Vagina (tissue), 2 donors: ENCODE results near the gene TTC22. TPM values are rescaled to one million over a fixed set of nuclear protein-coding genes. Genes with fewer than 3 reads are reported as not detected.
A peak's percentile ranks its signal among the peaks of the same experiment; 100 is the strongest.

Source experiments
- DNase-seq, 2 donors: peaks; one replicate each; pipeline ENCODE4 v3.0.0-alpha.2; 2017; ENCODE audit errors: extremely low spot score in 2 of 2
- H3K27ac ChIP-seq: fragments of 200-600 bp; sonication (generic); one replicate; pipeline ENCODE4 v1.5.1; 2019
- H3K27me3 ChIP-seq: fragments of 200-600 bp; sonication (generic); one replicate; pipeline ENCODE4 v1.5.1; 2019
- H3K36me3 ChIP-seq, 2 donors: fragments of 200-600 bp; sonication (generic); one replicate each; pipeline ENCODE4 v1.5.1; 2017 to 2019
- H3K4me1 ChIP-seq: fragments of 200-600 bp; sonication (generic); one replicate; pipeline ENCODE4 v1.5.1; 2019
- H3K4me3 ChIP-seq, 2 donors: fragments of 200-600 bp; sonication (generic); 1 replicate in 1 of 2; 2 replicates in 1 of 2; pipeline ENCODE4 v1.5.1; 2016 to 2019
- H3K9me3 ChIP-seq: fragments of 200-600 bp; sonication (generic); one replicate; pipeline ENCODE4 v1.5.1; 2019
- CTCF ChIP-seq, 3 experiments: fragments of 450-650 bp in 2 of 3; fragments of 200-600 bp in 1 of 3; sonication (generic) in 1 of 3; IDR thresholded peaks; one replicate each; pipeline ENCODE4 v1.5.1; 2017 to 2019; ENCODE audit warnings: antibody characterized with exemption in 3 of 3, mild to moderate bottlenecking in 2 of 3, moderate library complexity in 2 of 3
- POLR2A ChIP-seq, 2 donors: fragments of 450-650 bp; IDR thresholded peaks; one replicate each; pipeline ENCODE4 v1.6.1; 2017; ENCODE audit warnings: antibody characterized with exemption in 2 of 2, mild to moderate bottlenecking in 2 of 2, moderate library complexity in 2 of 2
- POLR2AphosphoS5 ChIP-seq, 2 donors: sonication (generic); formaldehyde crosslinking; IDR thresholded peaks; one replicate each; pipeline ENCODE4 v1.9.0; 2017; ENCODE audit warnings: antibody characterized with exemption in 2 of 2, mild to moderate bottlenecking in 2 of 2, low read depth in 1 of 2; ENCODE audit not compliant: insufficient read depth in 1 of 2
- intact Hi-C: fragments of 100-400 bp; cut with DNase I; formaldehyde crosslinking; loops from one replicate; pipeline ENCODE4 v1.15.1; 2023
- total RNA-seq: library from RNA; depleted of rRNA; stranded (reverse); fragments of >200 nt; gene quantifications from one replicate; pipeline ENCODE4 v1.2.3, GENCODE V29; 2016

The TTC22 gene
- total RNA-seq, 1 donor from 2014 or later = 43.5 TPM

GRCh38 chr1:54846716-54847284, 45.7 kb upstream of the TTC22 start:
- no peaks in the 10 kb centered on the region for H3K27me3 ChIP-seq
- H3K27ac ChIP-seq = no peak overlapping the region
- no peaks in the 10 kb centered on the region for H3K9me3 ChIP-seq
- peak in 1 of 2 donors; percentile 49 for DNase-seq
- no peak overlapping the region for H3K4me3 ChIP-seq
- no peaks in the 10 kb centered on the region for H3K36me3 ChIP-seq
- TF ChIP-seq POLR2A (IDR thresholded peaks at IDR 0.05) = no peak
- TF ChIP-seq CTCF (IDR thresholded peaks at IDR 0.05) = no peak
- no peak for TF ChIP-seq POLR2AphosphoS5 (IDR thresholded peaks at IDR 0.05; ENCODE audit: insufficient read depth in 1 of 2, low read depth in 1 of 2)
- intact Hi-C loops = no loop called here
- peaks cover 29% of the 10 kb centered on the region for H3K4me1 ChIP-seq

- Histone ChIP-seq H3K36me3 (no peaks in the 10 kb centered on the region), H3K4me3 (no peak overlapping the region), H3K27ac (no peak overlapping the region), H3K9me3 (no peaks in the 10 kb centered on the region), H3K4me1 (peaks cover 24% of the 10 kb centered on the region), H3K27me3 (no peaks in the 10 kb centered on the region)
- intact Hi-C loops = no loop called here
- TF ChIP-seq POLR2A (IDR thresholded peaks at IDR 0.05) = no peak
- no peak for TF ChIP-seq CTCF (IDR thresholded peaks at IDR 0.05)
- TF ChIP-seq POLR2AphosphoS5 (IDR thresholded peaks at IDR 0.05; ENCODE audit: insufficient read depth in 1 of 2, low read depth in 1 of 2) = no peak
- DNase-seq = peak; percentile 43 to 77
Measured at GRCh38 chr1:54846301-54846700, 45.2 kb upstream of the TTC22 start.

GRCh38 chr1:54845772-54846171, 44.6 kb upstream of the TTC22 start:
- no peak overlapping the region for H3K27ac ChIP-seq
- peak; percentile 43 to 58 for DNase-seq
- no peaks in the 10 kb centered on the region for H3K27me3 ChIP-seq
- no peaks in the 10 kb centered on the region for H3K9me3 ChIP-seq
- no peak for TF ChIP-seq POLR2AphosphoS5 (IDR thresholded peaks at IDR 0.05; ENCODE audit: insufficient read depth in 1 of 2, low read depth in 1 of 2)
- no peak for TF ChIP-seq POLR2A (IDR thresholded peaks at IDR 0.05)
- no peak for TF ChIP-seq CTCF (IDR thresholded peaks at IDR 0.05)
- intact Hi-C loops = no loop called here
- H3K36me3 ChIP-seq = no peaks in the 10 kb centered on the region
- peaks cover 19% of the 10 kb centered on the region for H3K4me1 ChIP-seq
- H3K4me3 ChIP-seq = no peak overlapping the region

GRCh38 chr1:54844564-54844963, 43.4 kb upstream of the TTC22 start:
- intact Hi-C loops = no loop called here
- no peaks in the 10 kb centered on the region for H3K9me3 ChIP-seq
- peak in 1 of 2 donors; percentile 54 for DNase-seq
- TF ChIP-seq POLR2A (IDR thresholded peaks at IDR 0.05) (no peak), CTCF (IDR thresholded peaks at IDR 0.05) (no peak), POLR2AphosphoS5 (IDR thresholded peaks at IDR 0.05; ENCODE audit: insufficient read depth in 1 of 2, low read depth in 1 of 2) (no peak)
- H3K4me1 ChIP-seq = peaks cover 7% of the 10 kb centered on the region
- H3K4me3 ChIP-seq = no peak overlapping the region
- no peaks in the 10 kb centered on the region for H3K27me3 ChIP-seq
- no peaks in the 10 kb centered on the region for H3K36me3 ChIP-seq
- no peak overlapping the region for H3K27ac ChIP-seq

GRCh38 chr1:54843449-54843848, 42.3 kb upstream of the TTC22 start:
- no peaks in the 10 kb centered on the region for H3K27me3 ChIP-seq
- no peak for DNase-seq
- H3K4me3 ChIP-seq = no peak overlapping the region
- H3K27ac ChIP-seq = no peak overlapping the region
- H3K9me3 ChIP-seq = no peaks in the 10 kb centered on the region
- H3K36me3 ChIP-seq = no peaks in the 10 kb centered on the region
- H3K4me1 ChIP-seq = no peaks in the 10 kb centered on the region
- TF ChIP-seq POLR2AphosphoS5 (IDR thresholded peaks at IDR 0.05; ENCODE audit: insufficient read depth in 1 of 2, low read depth in 1 of 2) (no peak), CTCF (IDR thresholded peaks at IDR 0.05) (no peak), POLR2A (IDR thresholded peaks at IDR 0.05) (no peak)
- intact Hi-C loops = no loop called here
